ENCODE measurements around the gene DCAF12.
"Not testable (repeated sequence)": the region's sequence is repeated elsewhere in the genome, so short reads cannot be mapped to it uniquely, and the experiment has no call there.

DCAF12 gene

DNA sequence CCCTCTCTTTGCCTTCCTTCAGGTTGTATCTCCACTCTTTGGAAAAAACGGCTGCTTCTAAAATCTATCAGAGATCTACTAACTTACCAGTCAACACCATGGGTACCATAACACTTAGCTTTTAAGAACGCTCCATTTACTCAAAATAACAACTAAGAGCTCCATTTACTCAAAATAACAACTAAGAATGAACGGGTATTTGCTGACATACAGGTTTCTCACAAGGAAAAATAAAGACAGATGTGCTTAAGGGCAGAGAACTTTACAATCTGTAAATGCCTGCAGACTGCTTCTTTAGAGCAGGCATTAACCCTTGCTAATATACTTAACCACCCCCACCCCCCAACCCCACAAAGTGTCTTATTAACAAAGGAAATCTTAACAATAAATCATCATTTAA, 80.6 kb downstream of the DCAF12 start:
- CTCF ChIA-PET = interaction anchor here (0.6 to 1.0 kb wide), 3 partner anchors 14 to 265 kb away, joined by 3 to 6 read pairs (median 3); no protein-coding TSS in a partner anchor
- POLR2A ChIA-PET = interaction anchor here (0.6 to 0.9 kb wide), 4 partner anchors 10 to 249 kb away, joined by 3 to 4 read pairs (median 4); no protein-coding TSS in a partner anchor
- H3K36me3 ChIP-seq (ENCODE audit: control insufficient read depth in 2 of 2, insufficient read depth in 1 of 2, low read length in 2 of 2) = peaks cover 3 to 26% of the 10 kb centered on the region in 2 experiments; a peak in 2 of 3 replicates
- H3K4me3 ChIP-seq (ENCODE audit: low read depth, low read length) = no peak overlapping the region
- H3K4me1 ChIP-seq (ENCODE audit: control insufficient read depth, insufficient read depth, low read length) = 0 out of 2 replicates have a peak, but pooled peaks cover 2% of the 10 kb centered on the region
- TF ChIP-seq ZNF274 (IDR thresholded peaks at IDR 0.05; ENCODE audit: low read length) (no peak), ZNF274 (tag by site-specific recombination; IDR thresholded peaks at IDR 0.05; ENCODE audit: borderline replicate concordance) (no peak), SETDB1 (IDR thresholded peaks at IDR 0.05; ENCODE audit: insufficient read length, low read length) (no peak), ZNF585B (tag by site-specific recombination; IDR thresholded peaks at IDR 0.05) (no peak), ZNF776 (tag by site-specific recombination; IDR thresholded peaks at IDR 0.05; ENCODE audit: borderline replicate concordance) (no peak), ZXDB (tag by site-specific recombination; IDR thresholded peaks at IDR 0.05) (no peak), IKZF3 (tag by site-specific recombination; IDR thresholded peaks at IDR 0.05) (no peak), BCL11B (tag by site-specific recombination; IDR thresholded peaks at IDR 0.05; ENCODE audit: low read depth) (no peak), ZNF561 (tag by site-specific recombination; IDR thresholded peaks at IDR 0.05; ENCODE audit: borderline replicate concordance) (no peak), ZNF529 (tag by site-specific recombination; IDR thresholded peaks at IDR 0.05; ENCODE audit: insufficient replicate concordance) (no peak)
- TF ChIP-seq, protein P1, sequence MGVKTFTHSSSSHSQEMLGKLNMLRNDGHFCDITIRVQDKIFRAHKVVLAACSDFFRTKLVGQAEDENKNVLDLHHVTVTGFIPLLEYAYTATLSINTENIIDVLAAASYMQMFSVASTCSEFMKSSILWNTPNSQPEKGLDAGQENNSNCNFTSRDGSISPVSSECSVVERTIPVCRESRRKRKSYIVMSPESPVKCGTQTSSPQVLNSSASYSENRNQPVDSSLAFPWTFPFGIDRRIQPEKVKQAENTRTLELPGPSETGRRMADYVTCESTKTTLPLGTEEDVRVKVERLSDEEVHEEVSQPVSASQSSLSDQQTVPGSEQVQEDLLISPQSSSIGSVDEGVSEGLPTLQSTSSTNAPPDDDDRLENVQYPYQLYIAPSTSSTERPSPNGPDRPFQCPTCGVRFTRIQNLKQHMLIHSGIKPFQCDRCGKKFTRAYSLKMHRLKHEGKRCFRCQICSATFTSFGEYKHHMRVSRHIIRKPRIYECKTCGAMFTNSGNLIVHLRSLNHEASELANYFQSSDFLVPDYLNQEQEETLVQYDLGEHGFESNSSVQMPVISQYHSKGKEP (tag by site-specific recombination; IDR thresholded peaks at IDR 0.05) = no peak
- TF ChIP-seq, protein P2, sequence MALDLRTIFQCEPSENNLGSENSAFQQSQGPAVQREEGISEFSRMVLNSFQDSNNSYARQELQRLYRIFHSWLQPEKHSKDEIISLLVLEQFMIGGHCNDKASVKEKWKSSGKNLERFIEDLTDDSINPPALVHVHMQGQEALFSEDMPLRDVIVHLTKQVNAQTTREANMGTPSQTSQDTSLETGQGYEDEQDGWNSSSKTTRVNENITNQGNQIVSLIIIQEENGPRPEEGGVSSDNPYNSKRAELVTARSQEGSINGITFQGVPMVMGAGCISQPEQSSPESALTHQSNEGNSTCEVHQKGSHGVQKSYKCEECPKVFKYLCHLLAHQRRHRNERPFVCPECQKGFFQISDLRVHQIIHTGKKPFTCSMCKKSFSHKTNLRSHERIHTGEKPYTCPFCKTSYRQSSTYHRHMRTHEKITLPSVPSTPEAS (tag by site-specific recombination; IDR thresholded peaks at IDR 0.05) = no peak
- TF ChIP-seq, protein P3, sequence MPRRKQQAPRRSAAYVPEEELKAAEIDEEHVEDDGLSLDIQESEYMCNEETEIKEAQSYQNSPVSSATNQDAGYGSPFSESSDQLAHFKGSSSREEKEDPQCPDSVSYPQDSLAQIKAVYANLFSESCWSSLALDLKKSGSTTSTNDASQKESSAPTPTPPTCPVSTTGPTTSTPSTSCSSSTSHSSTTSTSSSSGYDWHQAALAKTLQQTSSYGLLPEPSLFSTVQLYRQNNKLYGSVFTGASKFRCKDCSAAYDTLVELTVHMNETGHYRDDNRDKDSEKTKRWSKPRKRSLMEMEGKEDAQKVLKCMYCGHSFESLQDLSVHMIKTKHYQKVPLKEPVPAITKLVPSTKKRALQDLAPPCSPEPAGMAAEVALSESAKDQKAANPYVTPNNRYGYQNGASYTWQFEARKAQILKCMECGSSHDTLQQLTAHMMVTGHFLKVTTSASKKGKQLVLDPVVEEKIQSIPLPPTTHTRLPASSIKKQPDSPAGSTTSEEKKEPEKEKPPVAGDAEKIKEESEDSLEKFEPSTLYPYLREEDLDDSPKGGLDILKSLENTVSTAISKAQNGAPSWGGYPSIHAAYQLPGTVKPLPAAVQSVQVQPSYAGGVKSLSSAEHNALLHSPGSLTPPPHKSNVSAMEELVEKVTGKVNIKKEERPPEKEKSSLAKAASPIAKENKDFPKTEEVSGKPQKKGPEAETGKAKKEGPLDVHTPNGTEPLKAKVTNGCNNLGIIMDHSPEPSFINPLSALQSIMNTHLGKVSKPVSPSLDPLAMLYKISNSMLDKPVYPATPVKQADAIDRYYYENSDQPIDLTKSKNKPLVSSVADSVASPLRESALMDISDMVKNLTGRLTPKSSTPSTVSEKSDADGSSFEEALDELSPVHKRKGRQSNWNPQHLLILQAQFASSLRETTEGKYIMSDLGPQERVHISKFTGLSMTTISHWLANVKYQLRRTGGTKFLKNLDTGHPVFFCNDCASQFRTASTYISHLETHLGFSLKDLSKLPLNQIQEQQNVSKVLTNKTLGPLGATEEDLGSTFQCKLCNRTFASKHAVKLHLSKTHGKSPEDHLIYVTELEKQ (tag by site-specific recombination; IDR thresholded peaks at IDR 0.05; ENCODE audit: borderline replicate concordance) = no peak
- no peak overlapping the region for H3K27ac ChIP-seq (ENCODE audit: extremely low read depth, low read depth, low read length)
- H3K9me3 ChIP-seq (ENCODE audit: control insufficient read depth, insufficient read depth, low read depth, low read length) = no peaks in the 10 kb centered on the region

- ChIA-PET CTCF (interaction anchor here (0.7 kb wide), 2 partner anchors 33 to 190 kb away, joined by 3 to 4 read pairs; no protein-coding TSS in a partner anchor), POLR2A (interaction anchor here (1.0 kb wide), 1 partner anchor 335 kb away, joined by 3 read pairs; the partner anchor contains the start of gene MYORG)
- not testable (repeated sequence) for H3K9me3 ChIP-seq (ENCODE audit: control insufficient read depth, insufficient read depth, low read depth, low read length); H3K27ac ChIP-seq (ENCODE audit: extremely low read depth, low read depth, low read length); H3K4me1 ChIP-seq (ENCODE audit: control insufficient read depth, insufficient read depth, low read length); H3K4me3 ChIP-seq (ENCODE audit: low read depth, low read length)
- H3K36me3 ChIP-seq (ENCODE audit: control insufficient read depth in 2 of 2, insufficient read depth in 1 of 2, low read length in 2 of 2) = peaks cover 3 to 33% of the 10 kb centered on the region in 2 experiments; a peak in 2 of 3 replicates
Measured at GRCh38 chr9:34042074-34042473, 84.4 kb downstream of the DCAF12 start.

- H3K4me3 ChIP-seq (ENCODE audit: low read depth, low read length); CTCF ChIA-PET; H3K9me3 ChIP-seq (ENCODE audit: control insufficient read depth, insufficient read depth, low read depth, low read length); H3K27ac ChIP-seq (ENCODE audit: extremely low read depth, low read depth, low read length); POLR2A ChIA-PET; H3K4me1 ChIP-seq (ENCODE audit: control insufficient read depth, insufficient read depth, low read length): not testable (repeated sequence)
- H3K36me3 ChIP-seq (ENCODE audit: control insufficient read depth in 2 of 2, insufficient read depth in 1 of 2, low read length in 2 of 2) = peaks cover 3 to 29% of the 10 kb centered on the region in 2 experiments; a peak in 2 of 3 replicates
Measured at GRCh38 chr9:34038851-34039250, 87.6 kb downstream of the DCAF12 start.
